WERI-Rb-1 (cell line): ENCODE measurements around the gene LRP5.
"Not testable (repeated sequence)": the region's sequence is repeated elsewhere in the genome, so short reads cannot be mapped to it uniquely, and the experiment has no call there.

Experiments used
- DNase-seq: peaks from one replicate; pipeline ENCODE4 v3.0.0-alpha.2; 2020
- H3K27ac ChIP-seq: fragments of 250-450 bp; sonication (Bioruptor Pico); 2 replicates; pipeline ENCODE4 v1.5.1; 2020; ENCODE audit warnings: mild to moderate bottlenecking, moderate library complexity
- H3K27me3 ChIP-seq: fragments of 250-450 bp; sonication (Bioruptor Pico); 2 replicates; pipeline ENCODE4 v1.5.1; 2021; ENCODE audit warnings: mild to moderate bottlenecking, low read depth, moderate library complexity; ENCODE audit not compliant: insufficient read depth, severe bottlenecking
- H3K36me3 ChIP-seq: fragments of 250-450 bp; sonication (Bioruptor Pico); 2 replicates; pipeline ENCODE4 v1.5.1; 2020; ENCODE audit warnings: mild to moderate bottlenecking, moderate library complexity
- H3K4me3 ChIP-seq: 2 replicates; pipeline ENCODE4 v1.5.1; 2011; ENCODE audit warnings: low read depth, mild to moderate bottlenecking, control low read depth, low read length
- H3K9me3 ChIP-seq: fragments of 250-450 bp; sonication (Bioruptor Pico); 2 replicates; pipeline ENCODE4 v1.5.1; 2021; ENCODE audit warnings: mild to moderate bottlenecking, moderate library complexity; ENCODE audit not compliant: severe bottlenecking
- CTCF ChIP-seq: IDR thresholded peaks from 2 replicates; pipeline ENCODE4 v1.5.1; 2011; ENCODE audit warnings: low read depth, mild to moderate bottlenecking, control low read depth, inconsistent platforms, low read length

The LRP5 gene

DNA sequence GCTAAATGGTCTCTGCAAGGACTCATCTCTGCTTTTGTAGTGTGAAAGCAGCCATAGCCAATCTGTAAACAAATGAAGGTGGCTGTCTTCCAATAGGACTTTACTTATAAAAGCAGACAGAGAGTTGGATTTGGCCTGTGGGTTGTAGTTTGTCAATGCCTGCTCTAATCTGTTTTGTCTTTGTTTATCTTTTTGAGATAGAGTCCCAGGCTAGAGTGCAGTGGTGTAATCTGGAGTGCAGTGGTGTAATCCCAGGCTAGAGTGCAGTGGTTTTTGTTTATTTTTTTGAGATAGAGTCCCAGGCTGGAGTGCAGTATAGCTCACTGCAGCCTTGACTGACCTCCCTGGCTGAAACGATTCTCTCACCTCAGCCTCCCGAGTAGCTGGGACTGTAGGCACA lies 156.7 kb downstream of the LRP5 start:
- TF ChIP-seq CTCF = no peak
- Histone ChIP-seq H3K27me3 (no peaks in the 10 kb centered on the region), H3K36me3 (peaks cover 36% of the 10 kb centered on the region), H3K27ac (no peak overlapping the region), H3K4me3 (no peak overlapping the region), H3K9me3 (peaks cover 3% of the 10 kb centered on the region)
- DNase-seq = no peak

DNA sequence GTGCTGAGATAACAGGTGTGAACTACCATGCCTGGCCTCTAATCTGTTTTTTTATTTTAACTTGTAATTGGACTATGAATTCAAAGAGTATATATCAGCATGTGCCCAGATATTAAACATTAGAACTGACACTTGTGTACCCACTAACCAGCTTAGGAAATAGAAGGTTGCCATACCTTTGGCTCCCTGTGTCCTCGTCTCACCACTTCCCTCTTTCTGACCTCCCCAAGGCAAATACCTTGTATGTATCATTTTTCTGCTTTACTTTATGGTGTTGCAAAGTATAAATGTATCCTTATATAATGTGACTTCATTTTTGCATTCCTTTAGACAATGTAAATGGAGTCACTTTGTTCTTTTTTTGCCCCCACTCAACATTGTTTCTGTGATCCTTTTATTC lies 157.3 kb downstream of the LRP5 start:
- TF ChIP-seq CTCF = no peak
- DNase-seq = no peak
- no peaks in the 10 kb centered on the region for H3K27me3 ChIP-seq
- H3K4me3 ChIP-seq = no peak overlapping the region
- H3K27ac ChIP-seq = no peak overlapping the region
- H3K36me3 ChIP-seq = peaks cover 37% of the 10 kb centered on the region
- H3K9me3 ChIP-seq = peaks cover 3% of the 10 kb centered on the region

DNA sequence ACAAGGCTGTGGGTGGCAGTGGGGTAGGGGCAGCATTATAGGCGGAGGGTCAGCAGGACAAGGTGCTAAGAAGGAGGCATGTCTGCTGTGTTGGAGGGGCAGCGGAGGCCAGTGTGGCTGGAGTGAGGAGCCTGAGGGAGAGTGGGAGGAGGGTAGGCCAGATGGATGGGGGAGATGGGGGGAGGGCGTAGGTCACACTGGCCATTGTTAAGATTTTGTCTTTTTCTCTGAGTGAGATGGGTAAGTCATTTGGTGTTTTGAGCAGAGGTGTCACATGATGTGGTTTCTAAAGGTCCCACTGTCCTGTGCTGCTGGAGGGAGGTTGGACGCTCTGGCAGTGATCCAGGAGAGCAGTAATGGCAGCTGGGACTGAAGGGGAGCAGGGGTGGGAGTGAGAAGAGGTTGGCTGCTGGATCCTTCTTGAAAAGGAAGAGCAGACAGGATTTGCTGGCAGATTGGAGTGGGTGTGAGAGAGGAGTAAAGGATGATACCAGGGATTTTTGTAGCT lies 158.0 kb downstream of the LRP5 start:
- Histone ChIP-seq H3K36me3 (peaks cover 39% of the 10 kb centered on the region), H3K27me3 (no peaks in the 10 kb centered on the region), H3K4me3 (no peak overlapping the region), H3K27ac (no peak overlapping the region), H3K9me3 (peaks cover 3% of the 10 kb centered on the region)
- no peak for DNase-seq
- TF ChIP-seq CTCF = no peak

DNA sequence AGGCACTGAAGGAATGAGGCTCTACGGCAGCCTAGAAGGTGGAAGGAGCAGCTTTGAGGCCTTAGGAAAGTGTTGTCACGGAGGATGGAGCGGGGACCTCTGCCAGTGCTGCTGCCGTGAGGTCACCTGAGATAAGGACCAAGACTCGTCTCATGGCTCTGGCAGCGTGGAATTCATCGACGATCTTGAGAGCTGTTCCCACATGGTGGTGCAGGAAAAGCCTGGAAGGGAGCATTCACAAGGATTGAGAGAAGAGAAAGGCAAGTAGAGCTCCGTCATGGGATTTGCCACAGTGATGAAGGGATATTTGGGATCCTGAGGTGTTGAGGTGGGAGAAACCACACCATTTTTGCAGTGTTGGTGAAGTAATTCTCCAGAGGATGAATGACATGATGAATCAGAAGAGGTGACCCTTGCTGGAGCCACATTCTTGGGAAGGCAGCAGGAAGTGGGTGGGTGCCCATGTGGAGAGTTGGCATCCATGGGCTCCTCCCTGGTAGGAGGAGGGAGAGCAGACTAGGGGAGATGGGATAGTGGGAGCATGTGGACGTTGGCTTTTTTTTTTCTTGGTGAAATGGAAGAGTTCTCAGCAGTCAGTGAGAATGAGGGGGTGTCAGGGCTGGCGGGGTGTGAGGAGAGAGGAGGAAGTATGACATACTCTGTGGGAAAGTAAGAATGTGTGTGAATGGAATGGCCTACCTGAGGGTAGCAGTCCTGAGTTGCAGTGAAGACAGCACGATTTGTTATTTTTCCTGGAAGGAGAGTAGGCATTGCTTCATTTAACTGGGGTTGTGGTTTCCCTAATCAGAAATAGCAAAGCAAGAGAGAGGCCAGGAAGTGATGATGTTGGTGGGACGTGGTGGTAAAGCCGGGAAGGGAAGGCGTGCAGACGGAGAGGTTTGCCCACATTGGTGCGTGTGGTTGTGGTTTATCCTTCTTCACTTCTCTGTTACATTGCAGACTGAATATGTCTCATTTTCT lies 159.3 kb downstream of the LRP5 start:
- DNase-seq = no peak
- no peaks in the 10 kb centered on the region for H3K27me3 ChIP-seq
- H3K9me3 ChIP-seq = peaks cover 3% of the 10 kb centered on the region
- H3K4me3 ChIP-seq = no peak overlapping the region
- H3K27ac ChIP-seq = no peak overlapping the region
- no peak for TF ChIP-seq CTCF
- peaks cover 32% of the 10 kb centered on the region for H3K36me3 ChIP-seq

GRCh38 chr11:68472778-68473177 lies 160.4 kb downstream of the LRP5 start:
- peaks cover 36% of the 10 kb centered on the region for H3K36me3 ChIP-seq
- no peak overlapping the region for H3K27ac ChIP-seq
- TF ChIP-seq CTCF = no peak

DNA sequence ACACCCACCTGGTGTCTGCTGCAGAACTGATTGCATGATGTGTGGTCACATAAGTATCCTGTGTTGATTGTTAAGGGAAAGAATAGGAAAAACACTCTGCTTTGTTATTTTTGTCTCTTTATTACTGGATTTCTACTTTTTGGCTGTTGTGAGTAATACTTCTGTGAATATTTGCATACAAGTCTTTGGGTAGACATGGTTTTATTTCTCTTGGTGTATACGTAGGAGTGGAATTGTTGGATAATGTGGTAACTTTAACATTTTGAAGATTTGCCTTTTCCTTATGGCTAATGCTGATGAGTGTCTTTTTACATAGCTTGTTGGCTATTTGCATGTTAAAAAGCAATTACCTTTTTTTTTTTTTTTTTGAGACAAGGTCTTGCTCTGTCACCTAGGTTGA lies 161.3 kb downstream of the LRP5 start:
- H3K4me3 ChIP-seq = no peak overlapping the region
- TF ChIP-seq CTCF = no peak
- H3K27me3 ChIP-seq = no peaks in the 10 kb centered on the region
- H3K27ac ChIP-seq = no peak overlapping the region
- DNase-seq = no peak
- peaks cover 30% of the 10 kb centered on the region for H3K36me3 ChIP-seq
- H3K9me3 ChIP-seq = peaks cover 3% of the 10 kb centered on the region

More at GRCh38 chr11:68472778-68473177, 160.4 kb downstream of the LRP5 start:
- no peak for DNase-seq
- Histone ChIP-seq H3K4me3 (no peak overlapping the region), H3K9me3 (peaks cover 3% of the 10 kb centered on the region), H3K27me3 (no peaks in the 10 kb centered on the region)

DNA sequence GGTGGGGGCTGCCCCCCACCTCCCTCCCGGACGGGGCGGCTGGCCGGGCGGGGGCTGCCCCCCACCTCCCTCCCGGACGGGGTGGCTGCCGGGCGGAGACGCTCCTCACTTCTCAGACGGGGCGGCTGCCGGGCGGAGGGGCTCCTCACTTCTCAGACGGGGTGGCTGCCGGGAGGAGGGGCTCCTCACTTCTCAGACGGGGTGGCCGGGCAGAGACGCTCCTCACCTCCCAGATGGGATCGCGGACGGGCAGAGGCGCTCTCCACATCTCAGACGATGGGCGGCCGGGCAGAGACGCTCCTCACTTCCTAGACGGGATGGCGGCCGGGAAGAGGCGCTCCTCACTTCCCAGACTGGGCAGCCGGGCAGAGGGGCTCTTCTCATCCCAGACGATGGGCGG lies 163.2 kb downstream of the LRP5 start:
- not testable (repeated sequence) for H3K27ac ChIP-seq, DNase-seq, H3K4me3 ChIP-seq, H3K27me3 ChIP-seq, H3K9me3 ChIP-seq
- H3K36me3 ChIP-seq = peaks cover 33% of the 10 kb centered on the region
